ENCODE data around the gene STK38. TPM values are rescaled to one million over a fixed set of nuclear protein-coding genes. Genes with fewer than 3 reads are reported as not detected.

The STK38 gene
- total RNA-seq, 1 experiment from 2014 or later, result 25.7 TPM

- CTCF ChIA-PET, result interaction anchor here (0.7 kb wide), 1 partner anchor 104 kb away, joined by 7 read pairs; no protein-coding TSS in a partner anchor
- no peaks in the 10 kb centered on the region for H4K20me1 ChIP-seq (ENCODE audit: low read length)
- no peak overlapping the region for H3K4me3 ChIP-seq (ENCODE audit: low read length)
- no peaks in the 10 kb centered on the region for H3K9me3 ChIP-seq (ENCODE audit: low read length)
- H3K79me2 ChIP-seq (ENCODE audit: low read length), result no peaks in the 10 kb centered on the region
- no peaks in the 10 kb centered on the region for H3K36me3 ChIP-seq (ENCODE audit: low read depth, low read length)
- peaks cover 29% of the 10 kb centered on the region for H3K4me1 ChIP-seq (ENCODE audit: insufficient read depth, low read length)
- no peaks in the 10 kb centered on the region for H3K27me3 ChIP-seq (ENCODE audit: low read length)
- H3K9ac ChIP-seq (ENCODE audit: low read length), result no peak overlapping the region
- POLR2A ChIA-PET (ENCODE audit: unreplicated experiment), result no interaction called here
- no peaks in the 10 kb centered on the region for H3F3A ChIP-seq (ENCODE audit: low read length, unreplicated experiment)
- no peak overlapping the region for H3K4me2 ChIP-seq (ENCODE audit: low read length)
- no peak overlapping the region for H2AFZ ChIP-seq (ENCODE audit: low read length)
- no peaks in the 10 kb centered on the region for H3K9me2 ChIP-seq (replicated peaks; ENCODE audit: low read length)
- ATAC-seq (no peak), DNase-seq (no peak)
- intact Hi-C loops (cut with micrococcal nuclease), result no loop called here
- no peak overlapping the region for H3K27ac ChIP-seq (ENCODE audit: low read length)
- no peak for TF ChIP-seq EZH2 (IDR thresholded peaks at IDR 0.05; ENCODE audit: low read length, unreplicated experiment)
- no peak for TF ChIP-seq CTCF (conservative IDR thresholded peaks at IDR 0.05; ENCODE audit: low read depth, low read length)
- TF ChIP-seq EZH2phosphoT487 (IDR thresholded peaks at IDR 0.05; ENCODE audit: borderline replicate concordance, low read length), result no peak
- BruUV-seq (replicated peaks), result no TSS peak
Observed at GRCh38 chr6:36578431-36578830, 31.2 kb upstream of the STK38 start.

- DNase-seq (no peak), ATAC-seq (no peak)
- Histone ChIP-seq H4K20me1 (ENCODE audit: low read length) (no peaks in the 10 kb centered on the region), H3K9me3 (ENCODE audit: low read length) (no peaks in the 10 kb centered on the region), H3K36me3 (ENCODE audit: low read depth, low read length) (no peaks in the 10 kb centered on the region), H3K4me2 (ENCODE audit: low read length) (peak overlapping the region; percentile 58; the same call in 1 of the 2 replicates), H2AFZ (ENCODE audit: low read length) (peak overlapping the region; percentile 41; the same call in 1 of the 2 replicates), H3F3A (ENCODE audit: low read length, unreplicated experiment) (no peaks in the 10 kb centered on the region), H3K79me2 (ENCODE audit: low read length) (no peaks in the 10 kb centered on the region), H3K9ac (ENCODE audit: low read length) (no peak overlapping the region), H3K4me1 (ENCODE audit: insufficient read depth, low read length) (peaks cover 29% of the 10 kb centered on the region), H3K27ac (ENCODE audit: low read length) (0 out of 2 replicates have a peak overlapping the region, but pooled peaks have one; percentile 6), H3K4me3 (ENCODE audit: low read length) (no peak overlapping the region), H3K9me2 (replicated peaks; ENCODE audit: low read length) (no peaks in the 10 kb centered on the region), H3K27me3 (ENCODE audit: low read length) (no peaks in the 10 kb centered on the region)
- POLR2A ChIA-PET (ENCODE audit: unreplicated experiment), result no interaction called here
- CTCF ChIA-PET, result no interaction called here
- intact Hi-C loops (cut with micrococcal nuclease), result no loop called here
- no TSS peak for BruUV-seq (replicated peaks)
- TF ChIP-seq CTCF (conservative IDR thresholded peaks at IDR 0.05; ENCODE audit: low read depth, low read length) (no peak), EZH2 (IDR thresholded peaks at IDR 0.05; ENCODE audit: low read length, unreplicated experiment) (no peak), EZH2phosphoT487 (IDR thresholded peaks at IDR 0.05; ENCODE audit: borderline replicate concordance, low read length) (no peak)
Observed at GRCh38 chr6:36578030-36578429, 30.8 kb upstream of the STK38 start.

- Histone ChIP-seq H3K27ac (ENCODE audit: low read length) (peak overlapping the region; percentile 37; the same call in 1 of the 2 replicates), H3K9me3 (ENCODE audit: low read length) (no peaks in the 10 kb centered on the region), H2AFZ (ENCODE audit: low read length) (peak overlapping the region; percentile 41), H3K27me3 (ENCODE audit: low read length) (no peaks in the 10 kb centered on the region), H3K79me2 (ENCODE audit: low read length) (no peaks in the 10 kb centered on the region), H3K9ac (ENCODE audit: low read length) (no peak overlapping the region), H3K4me1 (ENCODE audit: insufficient read depth, low read length) (peaks cover 29% of the 10 kb centered on the region), H3K36me3 (ENCODE audit: low read depth, low read length) (no peaks in the 10 kb centered on the region), H3K9me2 (replicated peaks; ENCODE audit: low read length) (no peaks in the 10 kb centered on the region), H3K4me2 (ENCODE audit: low read length) (peak overlapping the region; percentile 58), H4K20me1 (ENCODE audit: low read length) (no peaks in the 10 kb centered on the region), H3K4me3 (ENCODE audit: low read length) (no peak overlapping the region), H3F3A (ENCODE audit: low read length, unreplicated experiment) (no peaks in the 10 kb centered on the region)
- intact Hi-C loops (cut with micrococcal nuclease), result loop anchor here (1.0 to 2.0 kb wide), 4 partner anchors 18 to 35 kb away; partner anchors contain the start of genes SRSF3 and STK38
- peak; percentile 90 for ATAC-seq
- CTCF ChIA-PET, result interaction anchor here (0.5 kb wide), 1 partner anchor 232 kb away, joined by 4 read pairs; no protein-coding TSS in a partner anchor
- POLR2A ChIA-PET (ENCODE audit: unreplicated experiment), result interaction anchor here (0.6 kb wide), 1 partner anchor 194 kb away, joined by 7 read pairs; no protein-coding TSS in a partner anchor
- peak; percentile 90 for DNase-seq
- TF ChIP-seq EZH2 (IDR thresholded peaks at IDR 0.05; ENCODE audit: low read length, unreplicated experiment) (no peak), EZH2phosphoT487 (IDR thresholded peaks at IDR 0.05; ENCODE audit: borderline replicate concordance, low read length) (no peak), CTCF (conservative IDR thresholded peaks at IDR 0.05; ENCODE audit: low read depth, low read length) (no peak)
- BruUV-seq (replicated peaks), result no TSS peak
Observed at GRCh38 chr6:36577301-36577700, 30.0 kb upstream of the STK38 start.
